Vagina (tissue), 2 donors: Measurements from ENCODE around the gene INSR.

Source experiments
- CTCF ChIP-seq, 3 experiments: fragments of 450-650 bp in 2 of 3; fragments of 200-600 bp in 1 of 3; sonication (generic) in 1 of 3; IDR thresholded peaks; one replicate each; pipeline ENCODE4 v1.5.1; 2017 to 2019; ENCODE audit warnings: antibody characterized with exemption in 3 of 3, mild to moderate bottlenecking in 2 of 3, moderate library complexity in 2 of 3
- POLR2AphosphoS5 ChIP-seq, 2 donors: sonication (generic); formaldehyde crosslinking; IDR thresholded peaks; one replicate each; pipeline ENCODE4 v1.9.0; 2017; ENCODE audit warnings: antibody characterized with exemption in 2 of 2, mild to moderate bottlenecking in 2 of 2, low read depth in 1 of 2; ENCODE audit not compliant: insufficient read depth in 1 of 2

DNA sequence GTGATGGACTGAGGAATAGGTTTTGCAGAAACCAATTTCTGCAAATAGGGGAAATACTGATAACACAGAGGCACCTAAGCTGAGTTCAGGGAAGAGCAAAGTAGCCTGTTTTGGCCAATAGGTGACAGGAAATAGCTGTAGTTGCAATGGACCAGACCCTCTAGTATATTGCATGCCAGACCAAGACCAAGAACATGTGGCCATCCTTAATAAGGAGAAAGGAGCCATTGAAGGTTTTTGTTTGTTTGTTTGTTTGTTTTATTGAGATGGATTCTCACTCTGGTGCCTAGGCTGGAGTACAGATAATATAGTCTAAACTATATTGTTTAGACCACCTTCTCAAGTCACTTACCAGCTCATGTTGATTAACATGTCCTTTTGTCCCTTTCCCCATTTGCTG lies 123.2 kb downstream of the INSR start:
- TF ChIP-seq POLR2AphosphoS5 (IDR thresholded peaks at IDR 0.05; ENCODE audit: insufficient read depth in 1 of 2, low read depth in 1 of 2) (no peak), CTCF (IDR thresholded peaks at IDR 0.05) (no peak)
